IPS DF 6.9 (cell line): ENCODE results near the gene CFAP97D2.
"Not testable (repeated sequence)": the region's sequence is repeated elsewhere in the genome, so short reads cannot be mapped to it uniquely, and the experiment has no call there.

Experiments used
- DNase-seq: peaks from one replicate; pipeline ENCODE4 v3.0.0-alpha.2; 2013; ENCODE audit warnings: low read depth, low spot score
- H3K27ac ChIP-seq: one replicate; pipeline ENCODE4 v1.5.1; 2013; ENCODE audit warnings: low read length, control low read depth
- H3K27me3 ChIP-seq: 2 replicates; pipeline ENCODE4 v1.6.1; 2013; ENCODE audit warnings: mild to moderate bottlenecking, low read length; ENCODE audit not compliant: control insufficient read depth, insufficient read depth
- H3K36me3 ChIP-seq: 2 replicates; pipeline ENCODE4 v1.6.1; 2013; ENCODE audit warnings: low read length; ENCODE audit not compliant: control insufficient read depth, insufficient read depth
- H3K4me1 ChIP-seq: 2 replicates; pipeline ENCODE4 v1.6.1; 2013; ENCODE audit warnings: low read length; ENCODE audit not compliant: control insufficient read depth, insufficient read depth
- H3K4me3 ChIP-seq: 2 replicates; pipeline ENCODE4 v1.5.1; 2013; ENCODE audit warnings: mild to moderate bottlenecking, low read length
- H3K9me3 ChIP-seq: 2 replicates; pipeline ENCODE4 v1.6.1; 2013; ENCODE audit warnings: low read length, inconsistent platforms; ENCODE audit not compliant: control insufficient read depth, insufficient read depth
- whole genome bisulfite sequencing: extraction: QIAGEN DNeasy Blood & Tissue Kit; methylation state at CpG from one replicate; pipeline ENCODE4 v1.1.7; 2013; ENCODE audit warnings: mixed read lengths, missing lambda C conversion rate; ENCODE audit not compliant: insufficient read length, insufficient coverage; 5-methylcytosine and 5-hydroxymethylcytosine counted together

Gene CFAP97D2

DNA sequence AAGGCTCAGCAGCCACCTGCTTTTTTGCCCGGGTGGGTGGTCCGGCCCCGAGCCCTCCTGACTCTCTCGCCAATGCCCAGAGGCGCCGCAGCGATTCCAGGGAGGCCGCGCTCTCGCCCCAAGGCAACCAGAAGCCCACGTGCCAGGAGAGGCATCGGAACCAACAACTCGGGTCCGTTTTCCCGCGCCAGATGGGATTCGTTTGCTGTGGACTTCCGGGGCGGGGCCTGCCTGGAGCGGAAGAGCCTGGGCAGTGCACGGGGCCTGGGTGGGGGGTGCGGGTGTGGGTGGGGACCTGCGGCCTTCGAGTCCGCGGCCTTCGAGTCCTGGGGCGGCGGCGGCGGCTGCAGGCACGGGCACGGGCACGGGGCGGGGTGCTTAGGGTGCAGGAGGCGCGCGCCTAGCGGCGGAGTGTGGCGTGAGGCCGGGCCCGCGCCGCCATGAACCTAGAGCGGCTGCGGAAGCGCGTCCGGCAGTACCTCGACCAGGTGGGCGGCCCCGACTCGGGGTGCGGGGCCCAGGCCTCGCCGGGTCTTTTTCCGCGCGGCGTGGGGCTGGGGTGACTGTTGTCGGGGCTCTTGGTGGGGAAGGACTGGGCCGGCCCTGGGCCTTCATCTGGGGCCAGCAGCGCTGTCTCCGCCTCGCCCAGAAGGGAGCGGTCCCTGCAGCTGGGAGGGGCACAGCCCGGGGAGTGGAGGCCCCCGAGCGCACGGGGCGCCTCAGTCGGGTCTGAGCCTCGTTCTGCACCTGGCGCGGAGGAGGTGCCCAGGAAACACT, 55.8 kb downstream of the CFAP97D2 start, which contains the start of gene CDC16:
Gene CDC16, plus strand, starts transcription at position 253 of the 777 bp plus-strand sequence. Its CDS starts 188 bp downstream, at position 441.
- peak; percentile 88 for DNase-seq
- H3K36me3 ChIP-seq = peaks cover 21% of the 10 kb centered on the region
- no peaks in the 10 kb centered on the region for H3K9me3 ChIP-seq
- peak within 1 kb of the TSS; percentile 62; the same call in 1 of the 2 replicates for H3K4me3 ChIP-seq
- no peak within 1 kb of the TSS for H3K27ac ChIP-seq
- WGBS = no CpG with 5 or more reads among the region's 76 CpGs
- H3K4me1 ChIP-seq = no peaks in the 10 kb centered on the region; the same call in 1 of the 2 replicates
- no peaks in the 10 kb centered on the region for H3K27me3 ChIP-seq

- Histone ChIP-seq H3K9me3 (no peaks in the 10 kb centered on the region), H3K4me1 (no peaks in the 10 kb centered on the region; the same call in 1 of the 2 replicates), H3K36me3 (peaks cover 21% of the 10 kb centered on the region), H3K4me3 (peak overlapping the region; percentile 62; the same call in 1 of the 2 replicates), H3K27ac (no peak overlapping the region), H3K27me3 (no peaks in the 10 kb centered on the region)
- no peak for DNase-seq
- WGBS = no CpG with 5 or more reads among the region's 10 CpGs
Measured at GRCh38 chr13:114235697-114236096, 56.6 kb downstream of the CFAP97D2 start.

GRCh38 chr13:114236227-114236626, 57.2 kb downstream of the CFAP97D2 start:
- no peak for DNase-seq
- Histone ChIP-seq H3K4me1 (no peaks in the 10 kb centered on the region; the same call in 1 of the 2 replicates), H3K27ac (no peak overlapping the region), H3K9me3 (no peaks in the 10 kb centered on the region), H3K36me3 (peaks cover 24% of the 10 kb centered on the region), H3K27me3 (no peaks in the 10 kb centered on the region), H3K4me3 (no peak overlapping the region)
- WGBS = no CpG with 5 or more reads among the region's 4 CpGs

DNA sequence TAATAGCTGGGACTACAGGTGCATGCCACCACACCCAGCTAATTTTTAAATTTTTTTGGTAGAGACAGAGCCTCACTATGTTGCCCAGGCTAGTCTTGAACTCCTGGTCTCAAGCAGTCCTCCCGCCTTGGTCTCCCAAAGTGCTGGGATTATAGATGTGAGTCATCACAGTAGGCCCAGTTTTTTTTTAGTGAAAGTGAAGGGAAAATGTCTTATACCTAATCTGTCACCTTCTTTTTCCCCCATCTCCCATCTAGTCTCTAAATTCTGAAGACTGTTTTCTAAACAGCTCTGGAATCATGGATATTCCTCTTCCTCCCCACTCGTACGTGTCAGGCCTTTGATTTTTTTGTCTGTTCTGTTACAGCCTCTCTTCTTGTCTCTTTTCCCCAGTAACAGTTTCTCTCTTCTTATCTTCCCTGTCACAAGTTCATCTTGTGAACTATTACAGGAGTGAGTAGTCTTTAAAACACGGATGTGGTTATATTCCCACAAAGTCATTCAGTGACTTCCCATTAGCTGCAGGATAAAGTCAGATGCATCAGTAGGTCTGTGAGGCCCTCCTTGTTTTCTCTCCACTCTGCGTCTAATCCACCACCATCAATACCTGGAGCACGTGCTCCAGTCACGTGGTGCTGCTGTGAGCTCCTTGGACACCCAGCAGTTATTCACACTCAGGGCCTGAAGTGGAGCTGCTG, 58.5 kb downstream of the CFAP97D2 start:
- H3K27ac ChIP-seq = no peak overlapping the region
- no peaks in the 10 kb centered on the region for H3K27me3 ChIP-seq
- no CpG with 5 or more reads among the region's 7 CpGs for WGBS
- no peaks in the 10 kb centered on the region for H3K9me3 ChIP-seq
- peaks cover 29% of the 10 kb centered on the region for H3K36me3 ChIP-seq
- no peak overlapping the region for H3K4me3 ChIP-seq
- no peak for DNase-seq
- no peaks in the 10 kb centered on the region; the same call in none of the 2 replicates for H3K4me1 ChIP-seq

DNA sequence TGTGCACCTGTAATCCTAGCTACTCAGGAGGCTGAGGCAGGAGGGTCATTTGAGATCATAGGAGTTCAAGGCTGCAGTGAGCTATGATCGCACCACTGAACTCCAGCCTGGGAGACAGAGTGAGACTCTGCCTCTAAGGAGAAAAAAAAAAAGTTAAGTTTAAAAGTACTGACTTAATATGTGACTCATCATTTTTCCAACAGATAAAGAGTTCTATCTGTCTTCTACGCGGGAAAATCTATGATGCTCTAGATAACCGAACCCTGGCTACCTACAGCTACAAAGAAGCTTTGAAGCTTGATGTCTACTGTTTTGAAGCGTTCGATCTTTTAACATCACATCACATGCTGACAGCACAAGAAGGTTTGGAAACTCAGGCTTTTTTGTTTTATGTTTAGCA, 62.9 kb downstream of the CFAP97D2 start:
- DNase-seq = no peak
- H3K36me3 ChIP-seq = peaks cover 36% of the 10 kb centered on the region
- peaks cover 2% of the 10 kb centered on the region; the same call in 1 of the 2 replicates for H3K4me1 ChIP-seq

DNA sequence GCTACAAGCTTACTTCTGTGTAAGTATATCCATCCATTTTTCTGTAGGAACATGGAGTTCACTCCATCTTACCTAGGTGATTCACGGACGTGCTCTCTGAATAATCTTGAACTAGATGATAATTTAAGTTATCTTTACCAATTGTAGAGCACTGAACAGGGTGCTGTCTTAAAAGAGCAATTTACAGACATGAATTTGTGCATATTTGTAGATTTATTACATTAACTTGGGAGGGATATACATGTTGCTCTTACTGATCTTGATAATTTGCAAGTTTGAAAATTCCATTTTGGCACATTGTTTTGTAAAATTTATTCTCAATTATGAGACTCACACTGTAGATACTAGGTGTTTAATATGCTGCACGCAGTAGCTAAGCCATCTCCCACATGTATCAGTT, 64.9 kb downstream of the CFAP97D2 start:
- no CpG with 5 or more reads among the region's 3 CpGs for WGBS
- H3K36me3 ChIP-seq = peaks cover 31% of the 10 kb centered on the region; the same call in 1 of the 2 replicates

More for the DNA sequence above, 62.9 kb downstream of the CFAP97D2 start:
- Histone ChIP-seq H3K27ac (no peak overlapping the region), H3K9me3 (no peaks in the 10 kb centered on the region), H3K4me3 (no peak overlapping the region), H3K27me3 (no peaks in the 10 kb centered on the region)
- WGBS = no CpG with 5 or more reads among the region's 6 CpGs

GRCh38 chr13:114244637-114245036, 65.6 kb downstream of the CFAP97D2 start:
- no peak overlapping the region for H3K4me3 ChIP-seq
- WGBS = no CpG with 5 or more reads among the region's 5 CpGs
- H3K27me3 ChIP-seq = no peaks in the 10 kb centered on the region
- H3K27ac ChIP-seq = no peak overlapping the region
- peaks cover 25% of the 10 kb centered on the region; the same call in 1 of the 2 replicates for H3K36me3 ChIP-seq
- H3K4me1 ChIP-seq = peaks cover 2% of the 10 kb centered on the region; the same call in 1 of the 2 replicates
- DNase-seq = no peak
- no peaks in the 10 kb centered on the region for H3K9me3 ChIP-seq

More for the DNA sequence above, 64.9 kb downstream of the CFAP97D2 start:
- Histone ChIP-seq H3K9me3 (no peaks in the 10 kb centered on the region), H3K4me1 (peaks cover 2% of the 10 kb centered on the region; the same call in 1 of the 2 replicates), H3K4me3 (no peak overlapping the region), H3K27ac (no peak overlapping the region), H3K27me3 (no peaks in the 10 kb centered on the region)
- DNase-seq = no peak

DNA sequence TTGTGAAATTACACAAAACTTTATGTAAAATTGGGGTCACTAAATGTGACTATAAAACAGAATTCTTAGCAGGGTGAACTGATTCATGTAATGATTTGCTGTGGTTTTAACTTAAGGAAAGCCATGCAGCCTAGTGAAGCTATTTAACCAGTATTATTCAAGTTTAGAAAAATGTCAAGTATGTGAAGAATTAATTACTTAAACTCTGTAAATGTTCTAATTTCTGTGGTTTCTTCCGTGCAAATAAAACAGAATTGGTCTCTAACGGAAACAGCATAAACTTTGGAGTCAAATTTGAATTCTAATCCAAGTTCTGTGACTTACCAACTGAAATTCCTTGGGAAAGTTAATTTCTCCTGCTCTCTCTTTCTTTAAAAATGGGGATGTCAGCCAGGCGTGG, 69.0 kb downstream of the CFAP97D2 start:
- no peak overlapping the region for H3K27ac ChIP-seq
- no peaks in the 10 kb centered on the region for H3K9me3 ChIP-seq
- H3K4me3 ChIP-seq = no peak overlapping the region
- WGBS = no CpG with 5 or more reads among the region's 3 CpGs
- DNase-seq = no peak
- H3K36me3 ChIP-seq = peaks cover 21% of the 10 kb centered on the region; the same call in 1 of the 2 replicates
- H3K27me3 ChIP-seq = no peaks in the 10 kb centered on the region
- no peaks in the 10 kb centered on the region for H3K4me1 ChIP-seq

- H3K27ac ChIP-seq = no peak overlapping the region
- no peak for DNase-seq
- no peaks in the 10 kb centered on the region for H3K4me1 ChIP-seq
- no peaks in the 10 kb centered on the region for H3K9me3 ChIP-seq
- WGBS = no CpG with 5 or more reads among the region's 7 CpGs
- H3K4me3 ChIP-seq = no peak overlapping the region
- H3K27me3 ChIP-seq = no peaks in the 10 kb centered on the region
- peaks cover 21% of the 10 kb centered on the region; the same call in 1 of the 2 replicates for H3K36me3 ChIP-seq
Measured at GRCh38 chr13:114249077-114249476, 70.0 kb downstream of the CFAP97D2 start.

DNA sequence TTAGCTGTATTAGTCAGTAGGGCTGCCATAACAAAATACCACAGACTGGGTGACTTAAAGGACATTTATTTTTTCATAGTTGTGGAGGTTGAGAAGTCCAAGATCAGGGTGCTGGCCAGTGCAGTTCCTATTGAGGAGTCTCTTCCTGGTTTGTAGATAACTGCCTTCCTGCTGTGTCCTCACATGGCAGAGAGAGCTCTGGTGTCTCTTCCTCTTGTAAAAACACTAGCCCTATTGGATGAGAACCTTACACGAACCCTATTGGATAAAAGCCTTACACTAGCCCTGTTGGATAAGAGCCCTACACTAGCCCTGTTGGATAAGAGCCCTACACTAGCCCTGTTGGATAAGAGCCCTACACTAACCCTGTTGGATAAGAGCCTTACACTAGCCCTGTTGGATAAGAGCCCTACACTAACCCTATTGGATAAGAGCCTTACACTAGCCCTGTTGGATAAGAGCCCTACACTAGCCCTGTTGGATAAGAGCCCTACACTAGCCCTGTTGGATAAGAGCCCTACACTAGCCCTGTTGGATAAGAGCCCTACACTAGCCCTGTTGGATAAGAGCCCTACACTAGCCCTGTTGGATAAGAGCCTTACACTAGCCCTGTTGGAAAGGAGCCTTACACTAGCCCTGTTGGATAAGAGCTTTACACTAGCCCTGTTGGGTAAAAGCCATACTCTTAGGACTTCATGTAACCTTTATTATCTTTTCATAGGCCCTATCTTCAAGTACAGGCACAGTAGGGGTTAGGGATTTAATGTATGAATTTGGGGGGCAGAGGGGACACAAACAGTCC, 72.8 kb downstream of the CFAP97D2 start:
- not testable (repeated sequence) for H3K4me1 ChIP-seq, DNase-seq, H3K9me3 ChIP-seq, H3K4me3 ChIP-seq, H3K27me3 ChIP-seq, H3K27ac ChIP-seq
- no CpG with 5 or more reads among the region's 1 CpG for WGBS
- peaks cover 15% of the 10 kb centered on the region; the same call in 1 of the 2 replicates for H3K36me3 ChIP-seq
